Measurements from ENCODE around the gene UNC5A.

The UNC5A gene

GRCh38 chr5:176830422-176830994 is 20.1 kb downstream of the UNC5A start:
- TF ChIP-seq ZFX (IDR thresholded peaks at IDR 0.05) (no peak), CTCF (conservative IDR thresholded peaks at IDR 0.05) (no peak)
- no peak overlapping the region for H3K27ac ChIP-seq

- no peak overlapping the region for H3K27ac ChIP-seq
- TF ChIP-seq CTCF (conservative IDR thresholded peaks at IDR 0.05): no peak
These were observed 20.6 kb downstream of the UNC5A start for GRCh38 chr5:176830995-176831423.

- TF ChIP-seq ZFX (IDR thresholded peaks at IDR 0.05) (no peak), CTCF (conservative IDR thresholded peaks at IDR 0.05) (no peak)
- H3K27ac ChIP-seq: no peak overlapping the region
These were observed 21.1 kb downstream of the UNC5A start for GRCh38 chr5:176831425-176831824.

GRCh38 chr5:176832162-176832561 is 21.8 kb downstream of the UNC5A start:
- no peak overlapping the region for H3K27ac ChIP-seq
- TF ChIP-seq ZFX (IDR thresholded peaks at IDR 0.05) (no peak), CTCF (conservative IDR thresholded peaks at IDR 0.05) (no peak)

GRCh38 chr5:176833286-176833685 is 22.9 kb downstream of the UNC5A start:
- TF ChIP-seq CTCF (conservative IDR thresholded peaks at IDR 0.05) (no peak), ZFX (IDR thresholded peaks at IDR 0.05) (no peak)
- H3K27ac ChIP-seq: no peak overlapping the region

GRCh38 chr5:176835918-176836317 is 25.6 kb downstream of the UNC5A start:
- no peak overlapping the region for H3K27ac ChIP-seq
- no peak for TF ChIP-seq CTCF (conservative IDR thresholded peaks at IDR 0.05)
- no peak for TF ChIP-seq ZFX (IDR thresholded peaks at IDR 0.05)

GRCh38 chr5:176836811-176837706 is 26.7 kb downstream of the UNC5A start:
- H3K27ac ChIP-seq: no peak overlapping the region
- TF ChIP-seq CTCF (conservative IDR thresholded peaks at IDR 0.05) (no peak), ZFX (IDR thresholded peaks at IDR 0.05) (no peak)

All from C4-2B (cell line).